NCI-H524 (cell line): ENCODE measurements around the gene LAMA4.

ENCODE experiments used
- DNase-seq, 2 experiments: peaks; one replicate each; lab custom pipeline; 2025; lab: John Stamatoyannopoulos, UW

Gene LAMA4, protein sequence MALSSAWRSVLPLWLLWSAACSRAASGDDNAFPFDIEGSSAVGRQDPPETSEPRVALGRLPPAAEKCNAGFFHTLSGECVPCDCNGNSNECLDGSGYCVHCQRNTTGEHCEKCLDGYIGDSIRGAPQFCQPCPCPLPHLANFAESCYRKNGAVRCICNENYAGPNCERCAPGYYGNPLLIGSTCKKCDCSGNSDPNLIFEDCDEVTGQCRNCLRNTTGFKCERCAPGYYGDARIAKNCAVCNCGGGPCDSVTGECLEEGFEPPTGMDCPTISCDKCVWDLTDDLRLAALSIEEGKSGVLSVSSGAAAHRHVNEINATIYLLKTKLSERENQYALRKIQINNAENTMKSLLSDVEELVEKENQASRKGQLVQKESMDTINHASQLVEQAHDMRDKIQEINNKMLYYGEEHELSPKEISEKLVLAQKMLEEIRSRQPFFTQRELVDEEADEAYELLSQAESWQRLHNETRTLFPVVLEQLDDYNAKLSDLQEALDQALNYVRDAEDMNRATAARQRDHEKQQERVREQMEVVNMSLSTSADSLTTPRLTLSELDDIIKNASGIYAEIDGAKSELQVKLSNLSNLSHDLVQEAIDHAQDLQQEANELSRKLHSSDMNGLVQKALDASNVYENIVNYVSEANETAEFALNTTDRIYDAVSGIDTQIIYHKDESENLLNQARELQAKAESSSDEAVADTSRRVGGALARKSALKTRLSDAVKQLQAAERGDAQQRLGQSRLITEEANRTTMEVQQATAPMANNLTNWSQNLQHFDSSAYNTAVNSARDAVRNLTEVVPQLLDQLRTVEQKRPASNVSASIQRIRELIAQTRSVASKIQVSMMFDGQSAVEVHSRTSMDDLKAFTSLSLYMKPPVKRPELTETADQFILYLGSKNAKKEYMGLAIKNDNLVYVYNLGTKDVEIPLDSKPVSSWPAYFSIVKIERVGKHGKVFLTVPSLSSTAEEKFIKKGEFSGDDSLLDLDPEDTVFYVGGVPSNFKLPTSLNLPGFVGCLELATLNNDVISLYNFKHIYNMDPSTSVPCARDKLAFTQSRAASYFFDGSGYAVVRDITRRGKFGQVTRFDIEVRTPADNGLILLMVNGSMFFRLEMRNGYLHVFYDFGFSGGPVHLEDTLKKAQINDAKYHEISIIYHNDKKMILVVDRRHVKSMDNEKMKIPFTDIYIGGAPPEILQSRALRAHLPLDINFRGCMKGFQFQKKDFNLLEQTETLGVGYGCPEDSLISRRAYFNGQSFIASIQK (N-terminal part only)

GRCh38 chr6:112253841-112254816, at the start of gene LAMA4:
LAMA4 (minus strand) TSS chr6:112254567; CDS start chr6:112254150, 417 bp downstream.
- peak; percentile 25 to 54 for DNase-seq

DNA sequence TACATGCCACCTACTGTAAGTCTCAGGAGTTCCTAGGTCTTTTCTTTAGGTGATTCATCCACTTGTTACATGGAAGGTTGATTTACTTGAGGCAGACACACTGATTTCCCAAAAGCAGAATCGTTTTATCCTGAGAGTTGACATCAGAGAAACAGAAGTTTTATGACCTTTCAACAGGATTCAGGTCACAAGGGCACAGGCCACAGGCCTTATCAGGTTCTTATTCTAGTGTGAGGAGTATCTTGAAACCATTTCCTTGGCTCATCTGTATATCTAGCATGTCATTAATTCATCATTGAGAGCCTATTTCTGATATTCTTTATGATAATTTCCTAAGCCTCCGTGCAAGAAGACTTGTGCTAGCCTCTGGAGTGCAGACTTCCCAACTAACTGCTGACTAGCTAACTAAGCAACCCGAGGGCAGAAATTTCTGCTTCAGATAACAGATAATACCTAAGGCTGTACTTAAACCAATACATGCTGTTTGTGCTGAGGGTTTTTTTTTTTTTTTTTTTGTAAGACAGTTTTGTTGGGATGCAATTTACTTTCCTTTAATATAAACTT, 47.9 kb upstream of the LAMA4 start:
- no peak for DNase-seq

DNA sequence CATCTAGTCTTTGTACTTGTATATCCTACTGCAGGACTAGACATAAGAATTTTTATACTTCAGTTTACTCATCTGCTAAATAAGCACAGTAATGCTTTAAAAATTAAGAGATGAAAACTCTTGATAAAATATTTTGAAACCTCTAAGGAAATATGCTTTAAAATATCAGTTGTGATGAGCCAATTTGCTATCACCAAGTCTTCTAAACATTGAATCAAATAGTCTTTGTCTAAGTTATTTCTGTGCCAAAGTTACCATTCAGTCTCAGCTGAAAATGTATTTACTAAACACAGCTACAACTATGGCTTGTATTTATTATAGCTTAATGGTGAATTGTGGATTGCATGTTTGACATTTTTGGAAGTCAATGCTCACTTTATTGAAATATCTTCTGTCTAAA, 46.5 kb upstream of the LAMA4 start:
- no peak for DNase-seq

GRCh38 chr6:112298816-112299281, 44.5 kb upstream of the LAMA4 start:
- DNase-seq, result no peak

- no peak for DNase-seq
These were observed 43.8 kb upstream of the LAMA4 start for GRCh38 chr6:112298021-112298745.

DNA sequence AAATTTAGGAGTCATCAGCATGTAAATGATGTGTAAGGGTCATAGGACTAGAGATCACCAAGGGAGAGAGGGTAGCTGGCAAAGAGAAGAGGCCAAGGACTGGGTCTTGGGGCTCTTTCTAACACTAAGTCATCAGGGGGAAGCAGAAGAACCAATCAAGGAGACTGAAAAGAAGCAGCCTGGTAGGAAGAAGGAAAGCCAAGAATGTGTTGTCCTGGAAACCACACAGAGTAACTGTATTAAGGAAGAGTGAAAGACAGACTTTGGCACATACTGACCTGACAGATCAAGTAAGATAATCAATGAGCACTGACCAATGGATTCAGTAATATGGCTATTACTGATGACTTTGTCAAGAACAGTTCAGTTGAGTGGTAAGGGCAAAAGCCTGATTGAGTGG, 42.3 kb upstream of the LAMA4 start:
- DNase-seq, result no peak

DNA sequence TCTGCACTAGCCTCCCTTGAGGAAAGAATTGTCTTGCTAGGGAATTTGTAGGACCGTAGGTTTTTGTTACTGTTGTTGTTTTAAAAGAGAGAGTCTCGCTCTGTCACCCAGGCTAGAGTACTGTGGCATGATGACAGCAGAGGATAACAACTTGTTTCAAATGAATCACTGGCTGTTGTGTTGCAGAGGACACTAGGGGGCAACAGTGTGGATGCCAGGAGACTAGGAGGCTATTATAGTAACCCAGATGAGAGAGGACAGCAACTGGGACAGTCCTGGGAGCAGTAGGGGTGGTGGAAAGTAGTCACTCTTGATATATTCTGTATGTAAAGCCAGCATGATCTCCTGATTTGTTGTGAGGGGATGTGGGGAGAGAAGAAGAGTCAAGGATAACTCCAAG, 41.8 kb upstream of the LAMA4 start:
- peak; percentile 3 to 32 for DNase-seq

GRCh38 chr6:112291161-112291762, 36.9 kb upstream of the LAMA4 start:
- no peak for DNase-seq

GRCh38 chr6:112289038-112289566, 34.7 kb upstream of the LAMA4 start:
- no peak for DNase-seq

DNA sequence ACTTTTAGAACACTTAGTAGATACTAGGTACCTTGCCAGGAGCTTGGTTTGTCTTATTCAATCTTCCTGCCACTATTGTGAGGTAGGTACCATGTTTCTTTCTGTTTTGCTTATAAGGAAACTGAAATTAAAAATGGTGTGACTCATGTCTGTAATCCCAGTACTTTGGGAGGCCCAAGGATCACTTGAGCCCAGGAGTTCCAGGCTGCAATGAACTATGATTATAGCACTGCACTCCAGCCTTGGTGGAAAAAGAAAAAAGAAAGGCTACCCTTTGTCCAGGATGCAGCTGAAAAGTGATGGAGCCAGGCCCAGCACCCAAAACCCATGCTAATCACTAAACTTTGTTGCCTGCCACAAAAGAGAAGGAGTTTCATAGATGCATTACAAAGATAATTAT, 34.1 kb upstream of the LAMA4 start:
- no peak for DNase-seq

GRCh38 chr6:112287577-112288225, 33.3 kb upstream of the LAMA4 start:
- no peak for DNase-seq

DNA sequence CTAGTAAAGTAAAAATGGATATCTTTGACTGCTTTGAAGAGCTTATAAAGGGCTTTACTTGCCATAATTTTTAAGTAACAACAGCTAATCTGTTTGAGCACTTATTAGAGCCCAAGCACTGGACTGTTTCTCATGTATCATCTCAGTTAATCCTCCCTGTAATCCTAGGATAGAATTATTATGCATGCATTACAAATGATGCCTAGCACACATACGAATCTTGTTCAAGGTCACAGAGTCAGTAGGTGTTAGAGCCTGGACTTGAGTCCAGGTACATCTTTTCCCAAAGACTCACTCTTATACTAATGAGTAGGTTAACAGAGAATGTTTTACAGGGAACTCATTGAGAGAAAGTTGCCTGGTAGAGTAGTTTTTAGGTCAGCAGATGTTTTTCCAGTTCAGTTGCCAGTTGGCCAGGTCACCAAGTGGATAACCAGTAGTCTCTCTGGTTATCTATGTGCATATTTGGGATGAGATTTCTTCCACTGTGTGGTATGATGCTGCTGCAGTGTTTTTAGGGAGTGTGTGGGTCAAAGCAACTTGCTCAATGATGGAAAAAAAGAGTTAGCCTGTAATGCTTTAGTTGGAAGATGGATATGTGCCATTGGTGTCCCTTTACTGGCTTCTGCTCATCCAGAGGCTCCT, 32.3 kb upstream of the LAMA4 start:
- DNase-seq, result no peak

- DNase-seq, result no peak
These were observed 31.6 kb upstream of the LAMA4 start for GRCh38 chr6:112286010-112286409.

- no peak for DNase-seq
These were observed 30.2 kb upstream of the LAMA4 start for GRCh38 chr6:112284603-112285002.

DNA sequence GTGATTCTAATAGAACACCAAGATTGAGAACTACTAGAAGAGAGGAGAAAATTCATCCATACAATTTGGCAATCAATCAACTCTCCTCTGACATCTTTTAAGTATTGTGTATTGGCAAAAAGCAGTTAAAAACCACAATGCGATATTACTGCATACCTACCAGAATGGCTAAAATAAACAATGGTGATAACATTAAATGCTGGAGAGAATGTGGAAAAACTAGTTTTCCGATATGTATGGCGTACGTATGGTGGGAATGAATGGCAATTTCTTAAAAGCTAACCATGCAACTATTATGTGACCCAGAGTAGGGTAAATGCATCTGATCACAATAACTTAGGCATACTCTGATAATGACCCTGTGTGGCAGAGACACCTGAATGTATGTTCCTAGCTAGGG, 29.3 kb upstream of the LAMA4 start:
- DNase-seq, result no peak

GRCh38 chr6:112281821-112282615, 27.7 kb upstream of the LAMA4 start:
- DNase-seq, result peak; percentile 52 to 82
